ENCODE measurements around the gene USP17L5.
"Not testable (repeated sequence)": the region's sequence is repeated elsewhere in the genome, so short reads cannot be mapped to it uniquely, and the experiment has no call there.

The USP17L5 gene, protein sequence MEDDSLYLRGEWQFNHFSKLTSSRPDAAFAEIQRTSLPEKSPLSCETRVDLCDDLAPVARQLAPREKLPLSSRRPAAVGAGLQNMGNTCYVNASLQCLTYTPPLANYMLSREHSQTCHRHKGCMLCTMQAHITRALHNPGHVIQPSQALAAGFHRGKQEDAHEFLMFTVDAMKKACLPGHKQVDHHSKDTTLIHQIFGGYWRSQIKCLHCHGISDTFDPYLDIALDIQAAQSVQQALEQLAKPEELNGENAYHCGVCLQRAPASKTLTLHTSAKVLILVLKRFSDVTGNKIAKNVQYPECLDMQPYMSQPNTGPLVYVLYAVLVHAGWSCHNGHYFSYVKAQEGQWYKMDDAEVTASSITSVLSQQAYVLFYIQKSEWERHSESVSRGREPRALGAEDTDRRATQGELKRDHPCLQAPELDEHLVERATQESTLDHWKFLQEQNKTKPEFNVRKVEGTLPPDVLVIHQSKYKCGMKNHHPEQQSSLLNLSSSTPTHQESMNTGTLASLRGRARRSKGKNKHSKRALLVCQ

DNA sequence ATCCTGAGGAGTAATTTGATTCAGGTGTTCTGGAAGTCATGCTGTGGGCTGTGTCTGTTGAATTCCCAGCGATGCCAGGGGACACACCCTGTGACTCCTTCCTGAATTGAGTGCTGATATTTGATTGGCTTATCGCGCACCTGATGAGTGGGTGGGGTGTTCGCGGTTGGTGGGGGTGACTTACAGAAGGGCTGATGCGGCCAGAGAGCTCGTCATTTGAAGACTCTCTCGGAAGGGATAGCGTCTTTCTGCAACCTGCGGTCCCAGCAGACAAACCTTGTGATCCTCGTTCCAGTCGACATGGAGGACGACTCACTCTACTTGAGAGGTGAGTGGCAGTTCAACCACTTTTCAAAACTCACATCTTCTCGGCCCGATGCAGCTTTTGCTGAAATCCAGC, at the start of gene USP17L5:
TSS of gene USP17L5 (plus strand) at position 301 of the 400 bp plus-strand sequence. CDS start at position 301, 0 bp downstream.
- DNase-seq: not testable (repeated sequence)

DNA sequence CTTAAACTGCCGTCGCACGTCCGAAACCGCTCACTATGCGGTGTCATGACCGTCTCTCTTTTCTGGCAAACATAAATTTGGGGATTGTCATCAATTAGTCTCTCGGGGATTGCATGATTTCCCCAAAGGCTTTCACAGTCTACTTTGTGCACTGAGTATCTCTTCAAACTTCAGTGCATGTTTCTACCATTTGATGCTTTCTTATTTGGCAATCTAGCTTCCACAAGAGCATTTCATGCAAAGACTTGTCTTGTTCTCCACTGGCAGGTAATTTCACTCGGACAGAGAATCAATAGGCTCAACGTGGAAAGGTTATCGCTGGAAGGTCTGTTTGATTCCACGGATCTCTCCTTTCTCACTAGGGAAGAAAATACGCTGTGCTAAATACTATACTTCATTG, 15.0 kb upstream of the USP17L5 start:
- not testable (repeated sequence) for DNase-seq

DNA sequence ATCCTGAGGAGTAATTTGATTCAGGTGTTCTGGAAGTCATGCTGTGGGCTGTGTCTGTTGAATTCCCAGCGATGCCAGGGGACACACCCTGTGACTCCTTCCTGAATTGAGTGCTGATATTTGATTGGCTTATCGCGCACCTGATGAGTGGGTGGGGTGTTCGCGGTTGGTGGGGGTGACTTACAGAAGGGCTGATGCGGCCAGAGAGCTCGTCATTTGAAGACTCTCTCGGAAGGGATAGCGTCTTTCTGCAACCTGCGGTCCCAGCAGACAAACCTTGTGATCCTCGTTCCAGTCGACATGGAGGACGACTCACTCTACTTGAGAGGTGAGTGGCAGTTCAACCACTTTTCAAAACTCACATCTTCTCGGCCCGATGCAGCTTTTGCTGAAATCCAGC, 14.3 kb upstream of the USP17L5 start, which contains the start of gene USP17L24:
TSS of gene USP17L24 (plus strand) at position 301 of the 400 bp plus-strand sequence. CDS start at position 301, 0 bp downstream.
- DNase-seq: not testable (repeated sequence)

DNA sequence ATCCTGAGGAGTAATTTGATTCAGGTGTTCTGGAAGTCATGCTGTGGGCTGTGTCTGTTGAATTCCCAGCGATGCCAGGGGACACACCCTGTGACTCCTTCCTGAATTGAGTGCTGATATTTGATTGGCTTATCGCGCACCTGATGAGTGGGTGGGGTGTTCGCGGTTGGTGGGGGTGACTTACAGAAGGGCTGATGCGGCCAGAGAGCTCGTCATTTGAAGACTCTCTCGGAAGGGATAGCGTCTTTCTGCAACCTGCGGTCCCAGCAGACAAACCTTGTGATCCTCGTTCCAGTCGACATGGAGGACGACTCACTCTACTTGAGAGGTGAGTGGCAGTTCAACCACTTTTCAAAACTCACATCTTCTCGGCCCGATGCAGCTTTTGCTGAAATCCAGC, 9.6 kb upstream of the USP17L5 start, which contains the start of gene USP17L25:
TSS of gene USP17L25 (plus strand) at position 301 of the 400 bp plus-strand sequence. CDS start at position 301, 0 bp downstream.
- not testable (repeated sequence) for DNase-seq

DNA sequence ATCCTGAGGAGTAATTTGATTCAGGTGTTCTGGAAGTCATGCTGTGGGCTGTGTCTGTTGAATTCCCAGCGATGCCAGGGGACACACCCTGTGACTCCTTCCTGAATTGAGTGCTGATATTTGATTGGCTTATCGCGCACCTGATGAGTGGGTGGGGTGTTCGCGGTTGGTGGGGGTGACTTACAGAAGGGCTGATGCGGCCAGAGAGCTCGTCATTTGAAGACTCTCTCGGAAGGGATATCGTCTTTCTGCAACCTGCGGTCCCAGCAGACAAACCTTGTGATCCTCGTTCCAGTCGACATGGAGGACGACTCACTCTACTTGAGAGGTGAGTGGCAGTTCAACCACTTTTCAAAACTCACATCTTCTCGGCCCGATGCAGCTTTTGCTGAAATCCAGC, 4.8 kb upstream of the USP17L5 start, which contains the start of gene USP17L26:
TSS of gene USP17L26 (plus strand) at position 301 of the 400 bp plus-strand sequence. CDS start at position 301, 0 bp downstream.
- DNase-seq: not testable (repeated sequence)

DNA sequence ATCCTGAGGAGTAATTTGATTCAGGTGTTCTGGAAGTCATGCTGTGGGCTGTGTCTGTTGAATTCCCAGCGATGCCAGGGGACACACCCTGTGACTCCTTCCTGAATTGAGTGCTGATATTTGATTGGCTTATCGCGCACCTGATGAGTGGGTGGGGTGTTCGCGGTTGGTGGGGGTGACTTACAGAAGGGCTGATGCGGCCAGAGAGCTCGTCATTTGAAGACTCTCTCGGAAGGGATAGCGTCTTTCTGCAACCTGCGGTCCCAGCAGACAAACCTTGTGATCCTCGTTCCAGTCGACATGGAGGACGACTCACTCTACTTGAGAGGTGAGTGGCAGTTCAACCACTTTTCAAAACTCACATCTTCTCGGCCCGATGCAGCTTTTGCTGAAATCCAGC, 4.6 kb downstream of the USP17L5 start, which contains the start of gene USP17L27:
TSS of gene USP17L27 (plus strand) at position 301 of the 400 bp plus-strand sequence. CDS start at position 301, 0 bp downstream.
- DNase-seq: not testable (repeated sequence)

DNA sequence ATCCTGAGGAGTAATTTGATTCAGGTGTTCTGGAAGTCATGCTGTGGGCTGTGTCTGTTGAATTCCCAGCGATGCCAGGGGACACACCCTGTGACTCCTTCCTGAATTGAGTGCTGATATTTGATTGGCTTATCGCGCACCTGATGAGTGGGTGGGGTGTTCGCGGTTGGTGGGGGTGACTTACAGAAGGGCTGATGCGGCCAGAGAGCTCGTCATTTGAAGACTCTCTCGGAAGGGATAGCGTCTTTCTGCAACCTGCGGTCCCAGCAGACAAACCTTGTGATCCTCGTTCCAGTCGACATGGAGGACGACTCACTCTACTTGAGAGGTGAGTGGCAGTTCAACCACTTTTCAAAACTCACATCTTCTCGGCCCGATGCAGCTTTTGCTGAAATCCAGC, 9.4 kb downstream of the USP17L5 start, which contains the start of gene USP17L28:
TSS of gene USP17L28 (plus strand) at position 301 of the 400 bp plus-strand sequence. CDS start at position 301, 0 bp downstream.
- not testable (repeated sequence) for DNase-seq

DNA sequence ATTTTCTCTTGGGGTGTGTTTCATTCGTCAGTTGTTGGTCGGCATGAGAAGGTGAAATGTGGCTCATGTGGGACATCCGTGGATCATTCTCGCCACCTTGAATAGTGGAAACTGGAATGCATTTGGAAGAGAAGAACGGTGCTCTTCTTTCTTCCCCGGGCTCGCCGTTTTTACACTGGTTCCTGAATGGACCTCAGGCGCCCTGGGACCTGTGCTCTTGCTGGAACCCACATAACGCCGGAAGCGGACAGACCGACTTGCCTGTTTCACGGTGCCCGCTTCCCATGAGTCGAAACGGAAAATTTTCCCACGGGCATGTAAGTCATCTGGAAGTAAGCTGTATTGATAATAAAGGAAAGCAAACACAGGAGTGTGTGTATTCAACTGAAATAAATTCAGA, 11.7 kb downstream of the USP17L5 start:
- DNase-seq: not testable (repeated sequence)

DNA sequence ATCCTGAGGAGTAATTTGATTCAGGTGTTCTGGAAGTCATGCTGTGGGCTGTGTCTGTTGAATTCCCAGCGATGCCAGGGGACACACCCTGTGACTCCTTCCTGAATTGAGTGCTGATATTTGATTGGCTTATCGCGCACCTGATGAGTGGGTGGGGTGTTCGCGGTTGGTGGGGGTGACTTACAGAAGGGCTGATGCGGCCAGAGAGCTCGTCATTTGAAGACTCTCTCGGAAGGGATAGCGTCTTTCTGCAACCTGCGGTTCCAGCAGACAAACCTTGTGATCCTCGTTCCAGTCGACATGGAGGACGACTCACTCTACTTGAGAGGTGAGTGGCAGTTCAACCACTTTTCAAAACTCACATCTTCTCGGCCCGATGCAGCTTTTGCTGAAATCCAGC, 14.1 kb downstream of the USP17L5 start, which contains the start of gene USP17L29:
TSS of gene USP17L29 (plus strand) at position 301 of the 400 bp plus-strand sequence. CDS start at position 301, 0 bp downstream.
- not testable (repeated sequence) for DNase-seq

DNA sequence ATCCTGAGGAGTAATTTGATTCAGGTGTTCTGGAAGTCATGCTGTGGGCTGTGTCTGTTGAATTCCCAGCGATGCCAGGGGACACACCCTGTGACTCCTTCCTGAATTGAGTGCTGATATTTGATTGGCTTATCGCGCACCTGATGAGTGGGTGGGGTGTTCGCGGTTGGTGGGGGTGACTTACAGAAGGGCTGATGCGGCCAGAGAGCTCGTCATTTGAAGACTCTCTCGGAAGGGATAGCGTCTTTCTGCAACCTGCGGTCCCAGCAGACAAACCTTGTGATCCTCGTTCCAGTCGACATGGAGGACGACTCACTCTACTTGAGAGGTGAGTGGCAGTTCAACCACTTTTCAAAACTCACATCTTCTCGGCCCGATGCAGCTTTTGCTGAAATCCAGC, 23.6 kb downstream of the USP17L5 start, which contains the start of gene USP17L30:
TSS of gene USP17L30 (plus strand) at position 301 of the 400 bp plus-strand sequence. CDS start at position 301, 0 bp downstream.
- not testable (repeated sequence) for DNase-seq

DNA sequence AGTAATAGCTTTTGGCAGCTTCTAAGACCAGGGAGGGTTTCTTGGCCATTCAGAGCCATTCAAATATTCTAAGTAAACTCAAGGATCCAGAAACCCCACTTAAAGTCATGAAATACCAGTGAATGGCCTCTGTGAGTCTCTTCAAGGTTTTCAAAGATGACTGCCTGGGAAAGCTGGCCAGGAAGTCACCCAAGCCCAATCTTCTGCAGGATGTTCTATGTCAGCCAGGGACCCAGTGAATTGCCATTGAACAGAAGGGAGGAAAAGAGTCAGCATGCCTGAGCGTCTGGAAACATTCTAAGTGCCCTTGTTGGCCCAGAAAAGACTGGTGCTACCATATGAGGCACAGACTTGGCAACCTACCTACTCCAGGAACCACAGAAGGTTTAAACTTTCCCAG, 40.7 kb downstream of the USP17L5 start:
- DNase-seq: not testable (repeated sequence)

DNA sequence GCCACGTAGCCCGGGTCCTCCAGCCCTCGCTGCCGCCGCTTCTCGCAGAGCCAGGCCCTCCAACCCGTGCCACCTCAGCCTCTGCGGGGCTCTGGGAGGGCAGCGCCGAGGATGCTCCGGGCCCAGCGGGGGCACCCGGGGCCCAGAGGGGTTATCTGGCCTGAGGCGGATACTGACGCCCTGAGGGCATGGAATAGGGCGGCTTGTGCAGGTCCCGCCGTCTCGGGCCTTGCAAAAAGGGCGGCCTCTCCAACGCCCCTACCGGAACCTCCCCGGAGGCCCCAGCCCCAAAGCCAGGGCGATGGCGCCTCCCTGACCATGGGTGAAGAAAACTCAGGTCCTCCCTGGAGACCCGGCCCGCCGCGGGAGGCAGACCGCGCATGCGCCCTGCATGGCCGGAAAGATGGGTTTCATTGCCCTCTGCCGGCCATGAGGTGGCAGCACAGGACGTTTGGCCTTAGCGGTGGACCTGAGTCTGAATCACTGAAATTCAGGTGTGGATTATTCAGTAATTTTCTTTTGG, 41.9 kb downstream of the USP17L5 start:
- DNase-seq: peak in 2 of 6 experiments; percentile 40 to 48

DNA sequence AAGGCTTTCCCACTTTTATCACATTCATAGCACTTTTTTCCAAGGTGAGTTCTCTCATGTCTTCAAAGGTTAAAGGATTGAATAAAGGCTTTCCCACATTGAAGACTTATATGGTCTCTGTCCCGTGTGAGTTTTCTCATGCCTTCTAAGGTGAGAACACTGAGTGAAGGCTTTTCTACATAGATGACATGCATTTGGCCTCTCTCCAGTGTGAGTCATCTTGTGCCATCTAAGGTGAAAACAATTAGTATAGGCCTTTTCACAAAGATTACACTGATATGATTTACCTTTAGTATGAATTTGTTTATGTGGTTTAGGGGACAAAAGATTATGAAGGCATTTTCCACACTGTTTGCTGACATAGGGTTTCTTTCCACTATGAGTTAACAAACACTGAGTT, 44.9 kb downstream of the USP17L5 start:
- DNase-seq: no peak

DNA sequence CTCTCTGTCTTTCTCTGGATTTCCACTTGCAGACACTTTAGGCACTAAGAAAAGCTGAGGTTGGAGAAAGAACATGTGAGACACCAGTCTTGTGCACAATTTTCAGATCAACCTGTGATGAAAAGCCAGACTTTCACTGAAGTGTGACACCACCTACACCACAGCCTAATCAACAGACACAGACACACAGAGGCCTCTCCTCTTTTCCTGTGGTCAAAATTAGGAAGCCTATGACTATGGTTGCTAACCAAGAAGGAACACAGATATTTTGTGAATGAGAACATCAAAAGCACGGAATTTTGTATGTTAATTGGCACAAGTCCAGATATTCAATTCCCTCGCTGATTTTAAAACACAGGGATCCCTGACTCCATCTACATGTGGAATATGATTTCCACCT, 49.8 kb downstream of the USP17L5 start:
- DNase-seq: not testable (repeated sequence)

All from stimulated activated naive CD4-positive, alpha-beta T cell (primary cell).